Lower leg skin (tissue), 3 donors: ENCODE results near the gene CALML5.

Source experiments
- POLR2A ChIP-seq, 2 donors: fragments of 450-650 bp; IDR thresholded peaks; one replicate each; pipeline ENCODE4 v1.6.1; 2016 to 2017; ENCODE audit warnings: antibody characterized with exemption in 2 of 2, mild to moderate bottlenecking in 1 of 2, moderate library complexity in 1 of 2
- TF ChIP-seq, protein P1 (sequence below), 3 donors: fragments of 450-650 bp; IDR thresholded peaks; one replicate each; pipeline ENCODE4 v1.5.1; 2016; ENCODE audit warnings: antibody characterized with exemption in 3 of 3, mild to moderate bottlenecking in 3 of 3, moderate library complexity in 2 of 3

DNA sequence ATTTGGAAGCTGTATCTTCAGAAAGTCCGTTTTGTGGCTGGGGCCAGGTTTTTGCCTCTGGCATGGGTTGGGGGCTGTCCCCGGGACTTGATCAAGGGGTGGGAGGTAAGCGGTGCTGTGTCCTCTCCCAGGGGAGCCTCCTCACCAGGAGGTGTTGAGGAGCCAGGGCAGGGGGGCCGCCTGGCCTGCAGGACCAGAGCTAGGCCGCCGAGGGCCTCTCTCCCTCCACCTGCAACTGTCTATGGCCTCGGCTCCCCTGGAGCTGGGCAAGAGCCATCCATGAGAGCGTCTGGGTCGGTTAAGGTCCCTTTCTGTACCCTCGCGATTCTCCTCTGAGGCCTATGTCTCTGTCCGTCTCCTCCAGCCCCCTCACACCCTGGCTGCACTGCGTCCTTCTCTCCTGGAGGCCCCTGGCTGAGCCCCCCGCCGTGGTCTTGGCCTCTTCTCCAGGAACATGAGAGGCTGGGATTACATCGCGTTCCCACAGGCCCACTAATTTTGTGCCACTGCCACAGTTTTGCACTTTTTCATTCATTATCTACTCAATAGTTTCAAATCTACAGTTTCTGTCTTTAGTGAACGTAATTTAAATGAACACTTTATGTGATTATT, 20.6 kb downstream of the CALML5 start:
- TF ChIP-seq, protein P1, sequence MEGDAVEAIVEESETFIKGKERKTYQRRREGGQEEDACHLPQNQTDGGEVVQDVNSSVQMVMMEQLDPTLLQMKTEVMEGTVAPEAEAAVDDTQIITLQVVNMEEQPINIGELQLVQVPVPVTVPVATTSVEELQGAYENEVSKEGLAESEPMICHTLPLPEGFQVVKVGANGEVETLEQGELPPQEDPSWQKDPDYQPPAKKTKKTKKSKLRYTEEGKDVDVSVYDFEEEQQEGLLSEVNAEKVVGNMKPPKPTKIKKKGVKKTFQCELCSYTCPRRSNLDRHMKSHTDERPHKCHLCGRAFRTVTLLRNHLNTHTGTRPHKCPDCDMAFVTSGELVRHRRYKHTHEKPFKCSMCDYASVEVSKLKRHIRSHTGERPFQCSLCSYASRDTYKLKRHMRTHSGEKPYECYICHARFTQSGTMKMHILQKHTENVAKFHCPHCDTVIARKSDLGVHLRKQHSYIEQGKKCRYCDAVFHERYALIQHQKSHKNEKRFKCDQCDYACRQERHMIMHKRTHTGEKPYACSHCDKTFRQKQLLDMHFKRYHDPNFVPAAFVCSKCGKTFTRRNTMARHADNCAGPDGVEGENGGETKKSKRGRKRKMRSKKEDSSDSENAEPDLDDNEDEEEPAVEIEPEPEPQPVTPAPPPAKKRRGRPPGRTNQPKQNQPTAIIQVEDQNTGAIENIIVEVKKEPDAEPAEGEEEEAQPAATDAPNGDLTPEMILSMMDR (IDR thresholded peaks at IDR 0.05) = no peak
- no peak for TF ChIP-seq POLR2A (IDR thresholded peaks at IDR 0.05)
